Body of pancreas (tissue), 4 donors: Measurements from ENCODE around the gene SLC13A3. TPM values are rescaled to one million over a fixed set of nuclear protein-coding genes. Genes with fewer than 3 reads are reported as not detected.

Source experiments
- ATAC-seq: fragments of 150-250 bp; one replicate; pipeline ENCODE4 v1.9.1; 2016
- DNase-seq, 4 donors: peaks; one replicate each; pipeline ENCODE4 v3.0.0-alpha.2; 2019
- H3K27ac ChIP-seq, 4 donors: fragments of 200-600 bp; sonication (generic); 1 replicate in 3 of 4; 2 replicates in 1 of 4; pipeline versions ENCODE4 v1.5.1 to v1.6.1; 2016 to 2019; ENCODE audit warnings: mild to moderate bottlenecking in 1 of 4, mixed read lengths in 1 of 4, moderate library complexity in 1 of 4
- H3K27me3 ChIP-seq, 2 donors: fragments of 200-600 bp; sonication (generic); one replicate each; pipeline ENCODE4 v1.6.0; 2016; ENCODE audit warnings: mild to moderate bottlenecking in 1 of 2
- H3K36me3 ChIP-seq, 2 donors: fragments of 200-600 bp; sonication (generic); replicated peaks in 1 of 2; 2 replicates each; pipeline ENCODE4 v1.5.1; 2016; ENCODE audit warnings: low read depth in 2 of 2; ENCODE audit not compliant: insufficient read depth in 1 of 2
- H3K4me1 ChIP-seq: fragments of 200-600 bp; sonication (generic); one replicate; pipeline ENCODE4 v1.6.0; 2016
- H3K4me3 ChIP-seq, 2 donors: fragments of 200-600 bp; sonication (generic); 1 replicate in 1 of 2; 2 replicates in 1 of 2; pipeline ENCODE4 v1.5.1; 2016 to 2019
- H3K9me3 ChIP-seq, 3 donors: fragments of 200-600 bp; sonication (generic); 1 replicate in 2 of 3; 2 replicates in 1 of 3; pipeline ENCODE4 v1.5.1; 2016
- POLR2A ChIP-seq, 3 donors: fragments of 450-650 bp; IDR thresholded peaks; one replicate each; pipeline ENCODE4 v1.6.1; 2016; ENCODE audit warnings: antibody characterized with exemption in 3 of 3, mild to moderate bottlenecking in 2 of 3
- WGBS, 2 donors: methylation state at CpG; one replicate each; pipeline ENCODE4 v1.1.5; 2017; 5-methylcytosine and 5-hydroxymethylcytosine counted together
- intact Hi-C: fragments of 100-400 bp; cut with DNase I; formaldehyde crosslinking; loops from one replicate; pipeline ENCODE4 v1.15.1; 2023
- total RNA-seq, 2 donors: library from RNA; depleted of rRNA; stranded (reverse); fragments of >200 nt; gene quantifications; one replicate each; pipeline ENCODE4 v1.1.0, GENCODE V29; 2016
- TF ChIP-seq, protein P1 (sequence below), 7 experiments: fragments of 450-650 bp in 4 of 7; fragments of 200-600 bp in 3 of 7; sonication (generic) in 3 of 7; IDR thresholded peaks; one replicate each; pipeline ENCODE4 v1.5.1; 2016 to 2019; ENCODE audit warnings: antibody characterized with exemption in 7 of 7

Gene SLC13A3
- total RNA-seq, 2 donors from 2014 or later = 3.4 to 6.3 TPM

DNA sequence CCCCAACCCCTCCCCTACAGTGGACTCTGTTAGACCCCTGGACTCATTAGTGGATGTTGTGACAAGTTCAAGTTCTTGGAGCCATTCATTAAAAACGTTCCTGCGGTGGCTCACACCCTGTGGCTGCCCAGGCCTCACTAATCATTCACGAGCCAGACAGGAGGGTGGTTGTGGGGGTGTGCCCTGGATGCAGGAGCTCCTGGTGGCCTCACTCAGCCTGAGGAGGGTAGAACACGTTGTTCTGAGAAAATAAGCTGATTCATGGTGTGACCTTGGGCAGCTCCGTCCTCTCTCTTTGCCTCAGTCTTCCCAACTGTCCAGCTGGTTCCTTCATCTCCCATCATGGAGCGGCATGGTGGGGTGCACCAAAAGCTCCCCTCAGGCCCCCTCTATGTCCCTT lies 16.7 kb downstream of the SLC13A3 start:
- no peaks in the 10 kb centered on the region for H3K9me3 ChIP-seq
- H3K27ac ChIP-seq = no peak overlapping the region
- H3K4me3 ChIP-seq = no peak overlapping the region
- no peaks in the 10 kb centered on the region for H3K36me3 ChIP-seq
- no peaks in the 10 kb centered on the region for H3K27me3 ChIP-seq
- intact Hi-C loops = no loop called here
- 55 to 62% methylated on average over 5 to 6 of the region's 6 CpGs for WGBS, 2 donors
- H3K4me1 ChIP-seq = no peaks in the 10 kb centered on the region
- DNase-seq (peak in 1 of 4 donors; percentile 33), ATAC-seq (no peak)
- TF ChIP-seq, protein P1, sequence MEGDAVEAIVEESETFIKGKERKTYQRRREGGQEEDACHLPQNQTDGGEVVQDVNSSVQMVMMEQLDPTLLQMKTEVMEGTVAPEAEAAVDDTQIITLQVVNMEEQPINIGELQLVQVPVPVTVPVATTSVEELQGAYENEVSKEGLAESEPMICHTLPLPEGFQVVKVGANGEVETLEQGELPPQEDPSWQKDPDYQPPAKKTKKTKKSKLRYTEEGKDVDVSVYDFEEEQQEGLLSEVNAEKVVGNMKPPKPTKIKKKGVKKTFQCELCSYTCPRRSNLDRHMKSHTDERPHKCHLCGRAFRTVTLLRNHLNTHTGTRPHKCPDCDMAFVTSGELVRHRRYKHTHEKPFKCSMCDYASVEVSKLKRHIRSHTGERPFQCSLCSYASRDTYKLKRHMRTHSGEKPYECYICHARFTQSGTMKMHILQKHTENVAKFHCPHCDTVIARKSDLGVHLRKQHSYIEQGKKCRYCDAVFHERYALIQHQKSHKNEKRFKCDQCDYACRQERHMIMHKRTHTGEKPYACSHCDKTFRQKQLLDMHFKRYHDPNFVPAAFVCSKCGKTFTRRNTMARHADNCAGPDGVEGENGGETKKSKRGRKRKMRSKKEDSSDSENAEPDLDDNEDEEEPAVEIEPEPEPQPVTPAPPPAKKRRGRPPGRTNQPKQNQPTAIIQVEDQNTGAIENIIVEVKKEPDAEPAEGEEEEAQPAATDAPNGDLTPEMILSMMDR (IDR thresholded peaks at IDR 0.05) = no peak
- TF ChIP-seq POLR2A (IDR thresholded peaks at IDR 0.05) = no peak

- TF ChIP-seq, protein P1 (IDR thresholded peaks at IDR 0.05) = no peak
- TF ChIP-seq POLR2A (IDR thresholded peaks at IDR 0.05) = no peak
Observed at GRCh38 chr20:46631874-46632446, 19.3 kb downstream of the SLC13A3 start.

DNA sequence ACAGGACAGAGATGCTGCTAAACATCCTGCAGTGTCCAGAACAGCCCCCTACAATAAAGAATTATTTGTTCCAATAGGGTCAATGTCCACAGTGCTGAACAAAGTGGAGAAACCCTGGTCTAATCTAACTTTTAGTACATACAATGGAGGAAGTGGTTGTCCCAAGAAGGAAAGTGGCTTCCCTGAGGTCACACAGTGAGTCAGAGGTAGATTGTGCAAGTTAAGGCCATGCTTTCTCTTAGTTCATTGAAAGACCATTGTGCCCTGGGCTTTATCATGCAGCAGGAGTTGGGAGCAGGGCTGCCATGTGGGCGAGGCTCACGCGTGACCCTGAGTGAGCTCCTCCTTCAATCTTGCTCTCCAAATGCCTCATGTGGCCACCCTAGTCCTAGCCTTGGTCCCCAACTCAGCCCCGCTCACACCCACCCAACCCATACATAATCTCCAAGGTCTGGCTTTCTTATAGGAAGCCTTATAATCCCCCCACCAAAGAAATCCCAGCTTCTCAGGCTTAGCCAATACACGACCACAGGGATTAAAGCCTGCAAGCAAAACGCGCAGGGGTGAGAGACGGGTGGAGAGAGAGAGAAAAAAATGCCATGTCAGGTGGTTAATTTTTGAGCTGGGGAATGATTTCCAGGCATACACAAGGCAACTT lies 19.9 kb downstream of the SLC13A3 start:
- TF ChIP-seq POLR2A (IDR thresholded peaks at IDR 0.05) = no peak
- TF ChIP-seq, protein P1 (IDR thresholded peaks at IDR 0.05) = no peak
- H3K4me1 ChIP-seq = no peaks in the 10 kb centered on the region
- ATAC-seq (peak; percentile 71), DNase-seq (peak in 2 of 4 donors; percentile 13 to 61)
- H3K4me3 ChIP-seq = no peak overlapping the region
- intact Hi-C loops = no loop called here
- H3K36me3 ChIP-seq = no peaks in the 10 kb centered on the region
- H3K9me3 ChIP-seq = no peaks in the 10 kb centered on the region
- WGBS, 2 donors = 46 to 71% methylated on average over 6 to 8 of the region's 8 CpGs
- H3K27me3 ChIP-seq = no peaks in the 10 kb centered on the region
- peak overlapping the region in 1 of 4 donors; percentile 63 for H3K27ac ChIP-seq

More at GRCh38 chr20:46631874-46632446, 19.3 kb downstream of the SLC13A3 start:
- Histone ChIP-seq H3K9me3 (no peaks in the 10 kb centered on the region), H3K27ac (peak overlapping the region in 1 of 4 donors; percentile 63), H3K4me1 (no peaks in the 10 kb centered on the region), H3K36me3 (no peaks in the 10 kb centered on the region), H3K4me3 (no peak overlapping the region), H3K27me3 (no peaks in the 10 kb centered on the region)
- DNase-seq (no peak), ATAC-seq (no peak)
- intact Hi-C loops = no loop called here
- 73 to 80% methylated on average over 7 of the region's 7 CpGs for WGBS, 2 donors

DNA sequence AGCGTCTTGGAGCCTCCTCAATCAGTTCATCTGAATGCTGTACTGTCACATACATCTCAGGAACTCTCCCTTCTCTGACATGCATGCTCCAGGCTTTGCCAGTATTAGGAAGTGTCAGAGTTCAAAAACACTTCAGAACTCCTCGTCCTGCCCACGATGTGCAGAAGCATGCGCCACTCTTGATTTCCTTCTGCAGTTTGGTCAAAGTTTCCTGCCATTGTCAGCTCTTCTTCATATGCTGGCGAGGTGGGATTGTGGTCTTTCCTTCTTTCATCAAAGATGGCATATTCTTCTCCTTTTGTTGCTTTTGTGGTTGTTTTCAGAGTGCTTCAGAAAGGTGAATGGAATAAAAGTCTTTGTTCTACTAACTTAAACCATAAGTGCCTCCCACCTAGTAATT lies 21.0 kb downstream of the SLC13A3 start:
- intact Hi-C loops = no loop called here
- WGBS, 2 donors = 65 to 85% methylated on average over 5 of the region's 5 CpGs

More for the DNA sequence above, 21.0 kb downstream of the SLC13A3 start:
- Histone ChIP-seq H3K9me3 (no peaks in the 10 kb centered on the region), H3K27ac (no peak overlapping the region), H3K36me3 (no peaks in the 10 kb centered on the region), H3K4me1 (no peaks in the 10 kb centered on the region), H3K27me3 (no peaks in the 10 kb centered on the region), H3K4me3 (no peak overlapping the region)
- TF ChIP-seq, protein P1 (IDR thresholded peaks at IDR 0.05) = no peak
- TF ChIP-seq POLR2A (IDR thresholded peaks at IDR 0.05) = no peak
- ATAC-seq (no peak), DNase-seq (no peak)
